Measurements from ENCODE around the gene ZCCHC13.
"Not testable (repeated sequence)": the region's sequence is repeated elsewhere in the genome, so short reads cannot be mapped to it uniquely, and the experiment has no call there.

The ZCCHC13 gene

DNA sequence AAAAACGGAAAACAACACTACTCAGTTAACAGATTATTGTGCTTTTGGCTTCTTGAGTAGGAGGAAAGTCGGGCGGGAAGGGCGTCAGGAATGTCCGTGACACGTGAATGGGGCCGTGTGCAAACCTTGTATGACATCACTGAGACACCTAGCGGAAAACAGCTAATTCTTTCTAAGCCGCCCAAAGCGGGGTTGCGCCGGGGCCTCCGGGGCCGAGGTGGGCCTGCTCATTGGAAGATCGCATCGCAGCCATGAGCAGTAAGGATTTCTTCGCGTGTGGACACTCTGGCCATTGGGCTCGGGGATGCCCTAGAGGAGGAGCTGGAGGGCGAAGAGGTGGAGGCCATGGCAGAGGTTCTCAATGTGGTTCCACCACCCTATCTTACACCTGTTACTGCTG lies at the start of gene ZCCHC13:
TSS of gene ZCCHC13 (plus strand) at position 165 of the 400 bp plus-strand sequence. CDS start at position 252, 87 bp downstream.
- DNase-seq (ENCODE audit: low read depth) = no peak

- not testable (repeated sequence) for DNase-seq (ENCODE audit: low read depth)
These were observed 45.9 kb upstream of the ZCCHC13 start for GRCh38 chrX:74258111-74258510.

GRCh38 chrX:74259885-74260491 lies 44.0 kb upstream of the ZCCHC13 start:
- DNase-seq (ENCODE audit: low read depth) = no peak

DNA sequence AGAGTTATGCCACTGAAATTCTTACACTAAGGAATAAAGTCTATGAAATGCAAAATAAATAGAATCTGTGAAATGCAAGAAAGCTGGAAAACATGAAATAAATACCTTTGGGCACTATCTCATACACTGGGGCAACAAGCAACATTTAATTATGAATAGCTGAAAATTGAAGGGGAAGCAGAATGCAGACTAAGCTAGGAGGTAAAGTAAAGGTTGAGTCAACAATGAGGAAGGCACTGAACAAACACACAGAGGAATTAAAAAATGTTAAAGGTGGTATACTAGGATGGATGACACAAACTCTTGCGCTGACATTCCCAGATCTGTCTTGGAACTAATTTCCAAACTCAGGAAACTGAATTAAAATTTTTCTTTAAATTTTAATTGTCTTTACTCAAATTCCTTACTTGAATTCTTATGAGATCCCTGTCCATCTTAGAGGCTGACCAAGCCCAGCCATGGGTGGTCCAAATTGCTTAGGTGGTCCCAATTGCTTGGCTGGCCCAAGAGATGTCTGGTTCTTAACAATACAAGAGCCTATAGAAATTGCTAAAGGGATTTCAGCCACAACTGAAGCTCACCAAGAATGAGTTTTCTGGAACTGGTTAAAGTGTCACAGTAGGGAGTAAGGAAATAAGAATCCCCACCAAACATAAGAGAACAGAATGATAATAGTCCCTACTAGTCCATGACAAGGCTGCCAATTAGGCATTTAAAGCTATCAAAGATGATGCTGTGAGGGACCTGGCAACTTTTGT lies 41.3 kb upstream of the ZCCHC13 start:
- DNase-seq (ENCODE audit: low read depth) = no peak

DNA sequence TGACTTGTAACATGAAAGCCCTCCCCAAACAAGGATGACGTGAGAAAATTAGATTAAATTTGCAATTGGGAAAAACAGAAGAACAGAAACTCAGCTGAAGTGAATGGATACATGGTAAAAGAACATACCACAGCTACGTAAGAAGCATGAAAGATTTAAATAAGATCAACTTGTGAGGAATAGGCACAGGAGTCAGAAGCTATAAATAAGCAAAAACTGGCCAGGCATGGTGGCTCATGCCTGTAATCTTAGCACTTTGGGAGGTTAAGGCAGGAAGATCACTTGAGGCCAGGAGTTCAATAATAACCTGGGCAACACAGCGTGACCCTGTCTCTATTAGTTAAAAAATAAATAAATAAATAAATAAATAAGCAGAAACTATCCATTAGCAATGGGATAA lies 33.6 kb upstream of the ZCCHC13 start:
- DNase-seq (ENCODE audit: low read depth) = no peak

DNA sequence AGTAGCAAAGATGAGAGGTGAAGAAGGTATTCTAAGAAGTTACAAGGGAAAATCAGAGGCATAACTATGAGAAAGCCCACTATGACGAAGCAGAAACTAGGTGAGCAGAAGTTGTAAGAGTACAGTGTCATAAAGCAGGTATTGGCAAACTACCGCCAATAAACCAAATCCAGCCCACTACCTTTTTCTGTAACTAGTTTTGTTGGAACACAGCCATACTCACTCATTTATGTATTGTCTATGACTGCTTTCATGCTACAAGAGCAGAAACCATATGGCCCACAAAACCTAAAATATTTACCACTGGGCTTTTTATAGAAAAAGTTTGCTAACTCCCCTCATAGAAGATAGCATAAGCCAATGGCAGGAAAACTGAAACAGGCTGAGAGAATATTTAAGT lies 31.8 kb upstream of the ZCCHC13 start:
- DNase-seq (ENCODE audit: low read depth) = no peak

- DNase-seq (ENCODE audit: low read depth) = no peak
These were observed 29.5 kb upstream of the ZCCHC13 start for GRCh38 chrX:74274516-74274915.

GRCh38 chrX:74277320-74277719 lies 26.7 kb upstream of the ZCCHC13 start:
- no peak for DNase-seq (ENCODE audit: low read depth)

DNA sequence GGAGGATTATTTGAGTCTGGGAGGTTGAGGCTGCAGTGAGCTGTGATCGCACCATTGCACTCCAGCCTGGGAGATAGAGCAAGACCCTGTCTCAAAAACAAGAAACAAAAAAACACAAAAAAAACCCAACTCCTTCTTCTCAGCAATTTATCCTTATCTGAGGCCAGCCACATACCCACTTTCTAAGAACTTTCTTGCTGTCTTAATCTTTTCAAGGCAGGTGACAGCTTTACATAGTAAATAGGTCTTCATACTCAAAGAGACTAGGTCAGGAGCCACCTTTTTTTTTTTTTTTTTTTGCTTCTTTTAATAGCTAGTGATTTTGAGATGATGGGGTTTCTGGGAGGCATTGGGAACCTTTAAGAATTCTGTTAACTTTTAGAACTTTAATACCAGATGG lies 26.1 kb upstream of the ZCCHC13 start:
- no peak for DNase-seq (ENCODE audit: low read depth)

DNA sequence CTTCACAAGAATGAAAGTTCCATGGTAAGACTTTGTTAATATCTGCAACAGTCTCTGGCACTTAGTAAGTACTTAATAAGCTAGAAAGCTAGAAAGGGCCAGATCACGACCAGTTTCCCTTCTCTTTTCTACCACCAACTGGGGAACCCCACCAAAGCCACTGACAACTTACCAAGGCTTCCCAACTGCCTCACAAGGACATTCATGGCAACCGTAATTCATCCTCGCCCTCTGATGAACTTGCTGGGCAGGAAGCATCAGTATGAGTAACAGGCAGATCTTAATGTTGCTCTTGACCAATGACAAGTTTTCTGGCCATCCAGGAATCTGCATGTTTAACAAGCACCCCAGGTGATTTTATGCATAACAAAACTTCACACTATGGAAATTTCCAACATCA lies 23.2 kb upstream of the ZCCHC13 start:
- DNase-seq (ENCODE audit: low read depth) = no peak

DNA sequence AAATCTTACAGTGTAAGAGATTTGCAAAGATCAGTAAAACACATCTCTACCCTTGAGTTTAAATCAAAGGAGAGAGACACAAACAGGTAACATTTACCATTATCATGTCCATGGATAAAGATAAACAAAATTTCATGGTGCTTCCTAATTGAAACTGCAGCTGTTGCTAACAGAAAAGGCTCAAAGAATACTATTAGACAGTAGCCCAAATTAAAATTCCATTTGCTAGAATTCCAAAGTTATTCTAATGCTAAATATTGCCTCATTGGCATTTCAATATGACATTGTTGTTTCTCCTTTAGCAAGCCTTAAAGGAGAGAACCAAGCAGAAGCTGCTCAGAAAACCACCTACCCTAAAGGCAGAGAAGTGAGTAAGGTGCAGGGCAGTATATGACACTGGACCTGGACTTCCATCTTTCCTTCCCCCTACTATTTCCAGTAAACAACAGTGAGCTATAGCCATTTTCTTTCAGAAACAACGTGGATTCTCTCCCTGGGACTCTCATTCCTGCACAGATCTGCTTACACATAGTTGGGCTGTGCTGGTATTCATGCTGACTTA lies 19.5 kb upstream of the ZCCHC13 start:
- no peak for DNase-seq (ENCODE audit: low read depth)

DNA sequence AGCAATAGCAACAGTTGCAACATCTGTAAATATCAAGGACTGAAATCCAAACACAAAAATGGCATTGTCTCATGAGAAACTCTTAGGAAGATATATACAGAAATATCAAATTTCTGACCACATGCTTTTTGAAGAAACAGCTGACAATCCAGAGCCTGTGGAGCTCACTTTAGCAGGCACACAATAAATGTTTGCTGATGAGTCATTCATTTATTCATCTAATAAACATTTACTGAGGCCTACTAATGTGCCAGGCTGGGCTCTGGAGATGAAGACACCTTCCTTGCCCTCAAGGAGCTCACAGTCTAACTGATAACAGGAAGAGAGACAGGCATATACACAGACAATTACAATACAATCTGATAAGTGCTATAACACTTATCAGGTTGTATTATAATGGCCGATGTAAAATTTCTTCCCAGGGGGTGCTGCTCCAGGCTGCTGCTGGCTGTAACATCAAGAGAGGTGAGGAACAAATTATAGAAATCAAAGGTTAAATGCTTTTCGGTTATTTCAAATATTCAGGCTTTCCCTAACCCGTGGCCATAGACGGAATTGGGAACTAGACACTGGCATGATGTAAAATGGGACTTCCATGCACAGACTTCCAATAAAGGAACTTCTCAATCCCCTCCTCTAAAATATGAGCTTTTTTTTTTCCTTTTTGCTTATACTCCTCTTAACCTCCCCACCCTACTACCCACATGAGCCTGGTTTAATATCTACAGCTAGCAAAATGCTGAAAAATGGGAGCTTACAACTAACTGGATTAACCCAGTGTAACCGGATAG lies 16.8 kb upstream of the ZCCHC13 start:
- no peak for DNase-seq (ENCODE audit: low read depth)

DNA sequence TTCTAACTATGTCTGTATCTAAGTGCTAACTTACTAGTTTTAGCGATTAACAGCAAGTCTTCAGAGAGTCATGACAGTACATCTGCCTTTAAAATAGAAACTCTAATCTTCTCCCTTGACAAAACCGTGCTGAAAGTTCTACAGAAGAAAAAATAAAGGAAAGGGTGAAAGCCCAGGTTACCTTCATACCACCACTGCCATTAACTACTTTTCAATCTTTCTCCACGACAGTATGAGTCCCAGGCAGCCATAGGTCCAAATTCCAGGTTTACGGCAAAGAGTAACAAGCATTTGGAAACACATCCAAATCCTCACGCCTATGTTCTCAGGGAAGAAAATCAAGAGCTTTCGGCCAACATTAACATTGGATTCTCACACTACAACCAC lies 12.4 kb upstream of the ZCCHC13 start:
- DNase-seq (ENCODE audit: low read depth) = no peak

- peak; percentile 66 for DNase-seq (ENCODE audit: low read depth)
These were observed 11.8 kb upstream of the ZCCHC13 start for GRCh38 chrX:74291964-74292807.

- DNase-seq (ENCODE audit: low read depth) = no peak
These were observed 11.2 kb upstream of the ZCCHC13 start for GRCh38 chrX:74292808-74293123.

DNA sequence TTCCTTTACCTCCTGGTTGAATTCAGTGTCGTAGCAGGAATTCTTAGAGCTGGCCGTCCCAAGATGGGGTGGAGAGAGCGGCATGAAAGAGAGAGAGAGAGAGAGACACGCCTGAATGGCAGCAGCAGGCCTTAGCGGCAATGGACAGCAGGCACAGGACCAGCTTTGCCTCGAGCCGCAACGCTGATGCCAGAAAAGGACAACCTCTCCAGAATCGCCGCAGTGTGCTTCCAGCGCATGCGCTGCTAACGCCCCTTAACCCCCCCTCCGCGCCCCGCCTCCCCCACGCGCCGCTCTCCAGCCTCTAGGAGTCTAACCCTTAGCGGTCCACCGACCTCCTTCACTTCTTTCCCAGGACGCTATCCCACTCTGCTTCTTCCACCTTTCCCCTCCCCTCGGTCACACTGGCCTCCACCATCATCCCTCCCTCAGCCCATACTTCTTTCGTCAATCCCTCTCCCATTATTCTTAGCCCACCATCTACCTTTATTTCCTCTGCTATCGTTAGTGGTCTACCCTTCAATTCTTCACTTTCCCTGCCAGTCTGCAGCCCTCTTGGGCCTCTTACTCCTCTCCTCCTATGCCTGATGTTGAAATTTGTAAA lies 10.5 kb upstream of the ZCCHC13 start:
- DNase-seq (ENCODE audit: low read depth) = no peak

- DNase-seq (ENCODE audit: low read depth) = no peak
These were observed 8.9 kb upstream of the ZCCHC13 start for GRCh38 chrX:74295101-74295500.

DNA sequence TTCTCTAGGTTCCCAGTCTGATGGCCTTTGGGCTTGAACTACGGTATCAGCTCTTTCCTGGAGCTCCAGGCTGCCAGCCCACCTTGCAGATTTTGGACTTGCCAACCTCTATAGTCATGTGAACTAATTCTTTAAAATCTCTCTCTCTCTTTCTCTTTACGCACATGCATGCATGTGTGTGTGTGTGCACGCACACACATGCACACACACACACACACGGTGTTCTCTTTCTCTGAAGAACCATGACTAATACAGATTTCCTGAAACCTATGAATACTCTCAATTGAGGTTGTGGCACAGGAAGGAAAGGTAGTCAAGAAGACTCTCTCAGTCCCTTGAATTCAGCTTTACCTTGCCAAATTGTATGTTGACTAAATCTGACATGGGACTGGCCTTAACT lies 6.2 kb upstream of the ZCCHC13 start:
- DNase-seq (ENCODE audit: low read depth) = no peak

DNA sequence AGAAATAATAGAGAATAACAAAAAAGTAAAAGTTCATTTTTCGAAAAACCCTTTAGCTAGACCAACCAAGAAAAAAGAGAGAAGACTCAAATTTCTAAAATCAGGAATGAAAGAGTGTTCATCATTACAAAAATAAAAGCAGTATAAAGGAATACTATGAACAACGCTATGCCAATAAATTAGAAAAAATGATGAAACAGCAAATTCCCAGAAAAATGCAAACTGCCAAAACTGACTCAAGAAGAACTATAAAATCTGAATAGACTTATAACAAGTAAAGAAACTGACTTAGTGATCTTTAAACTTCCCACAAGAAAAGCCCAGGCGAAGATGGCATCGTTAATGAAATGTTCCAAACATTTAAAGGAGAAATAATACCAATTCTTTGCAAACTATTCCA lies 3.1 kb upstream of the ZCCHC13 start:
- no peak for DNase-seq (ENCODE audit: low read depth)

DNA sequence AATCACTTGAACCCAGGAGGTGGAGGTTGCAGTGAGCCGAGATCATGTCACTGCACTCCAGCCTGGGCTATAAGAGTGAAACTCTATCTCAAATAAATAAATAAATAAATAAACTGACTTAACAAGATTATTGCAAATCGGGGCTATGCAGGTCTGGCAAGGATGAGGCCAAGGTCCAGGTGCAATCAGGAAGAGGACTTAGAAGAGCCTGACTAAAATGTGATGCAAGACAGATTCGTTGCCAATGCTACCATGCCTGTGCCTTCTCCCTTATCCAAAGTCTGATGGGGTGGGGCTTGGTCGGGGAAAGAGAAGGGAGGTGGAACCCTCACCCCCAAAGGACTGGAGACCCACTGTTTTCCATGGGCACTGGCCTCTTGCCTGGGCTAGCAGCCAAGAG lies 14.7 kb downstream of the ZCCHC13 start:
- no peak for DNase-seq (ENCODE audit: low read depth)

GRCh38 chrX:74319321-74319720 lies 15.3 kb downstream of the ZCCHC13 start:
- DNase-seq (ENCODE audit: low read depth) = not testable (repeated sequence)

GRCh38 chrX:74321191-74321590 lies 17.2 kb downstream of the ZCCHC13 start:
- DNase-seq (ENCODE audit: low read depth) = no peak

Data from HS-5 (cell line).